DMS114 treated with DMSO at 0.1 percent for 48 hours (cell line): ENCODE data around the gene ACLY.
"Not testable (repeated sequence)": the region's sequence is repeated elsewhere in the genome, so short reads cannot be mapped to it uniquely, and the experiment has no call there.

Experiments
- DNase-seq: peaks from one replicate; lab custom pipeline; 2025; ENCODE audit not compliant: unreplicated experiment; lab: John Stamatoyannopoulos, UW

The ACLY gene

GRCh38 chr17:41873559-41874292, 45.0 kb downstream of the ACLY start:
- no peak for DNase-seq

DNA sequence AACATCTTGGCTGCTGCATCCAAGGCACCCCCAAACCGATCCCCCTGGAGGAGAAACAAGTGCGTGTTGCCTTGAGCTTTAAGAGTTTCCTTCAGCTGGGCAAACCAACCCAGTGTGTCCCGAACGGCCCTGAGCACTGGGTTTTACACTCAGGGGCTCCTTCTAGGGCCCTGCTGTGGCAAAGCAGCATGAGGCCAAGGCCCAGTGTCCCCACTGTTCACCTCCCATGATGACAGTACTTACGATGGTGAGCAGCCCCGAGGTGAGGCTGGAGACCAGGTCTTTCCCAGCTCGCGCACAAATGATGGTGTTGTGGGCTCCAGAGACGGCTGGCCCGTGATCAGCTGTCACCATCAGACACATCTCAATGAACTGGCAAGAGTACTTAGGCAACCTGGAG, 47.0 kb downstream of the ACLY start:
- no peak for DNase-seq

GRCh38 chr17:41870627-41871026, 48.1 kb downstream of the ACLY start:
- DNase-seq = no peak

DNA sequence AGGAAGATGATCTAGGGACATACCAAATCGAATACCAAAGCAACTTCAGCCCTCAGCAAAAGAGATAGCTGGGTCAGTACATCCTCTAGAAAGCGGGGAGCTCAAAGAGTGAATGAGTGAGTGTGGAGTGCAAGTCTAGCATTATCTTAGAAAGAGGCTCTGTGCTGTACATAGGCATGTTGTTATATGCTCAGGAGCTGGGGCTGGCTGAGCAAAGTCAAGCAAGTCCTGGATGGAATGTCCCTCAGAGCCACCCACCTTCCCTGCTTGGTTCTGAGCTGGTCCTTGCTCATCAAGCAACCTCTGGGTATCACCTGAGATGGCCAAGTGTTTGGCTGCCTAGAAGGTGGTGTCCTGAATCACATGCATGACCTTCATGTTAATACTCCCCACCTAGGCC, 48.7 kb downstream of the ACLY start:
- no peak for DNase-seq

DNA sequence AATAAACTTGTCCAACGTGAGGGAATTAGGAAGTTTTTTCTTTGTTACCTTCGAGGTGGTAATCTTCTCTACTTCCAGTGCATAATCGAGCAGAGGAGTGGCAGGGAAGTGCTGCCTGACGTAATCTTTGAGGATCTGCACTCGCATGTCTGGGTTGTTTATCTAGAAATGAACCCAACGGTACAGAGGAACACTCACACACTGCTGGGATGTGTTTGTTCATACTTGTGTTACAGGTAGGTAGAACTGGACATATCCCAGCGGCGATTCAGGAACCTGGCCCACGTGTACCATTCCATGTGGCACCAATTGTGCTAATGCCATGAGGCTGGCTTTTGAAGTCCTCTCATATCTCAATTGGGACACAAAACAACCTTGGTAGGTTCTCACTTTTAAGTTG, 49.3 kb downstream of the ACLY start:
- no peak for DNase-seq

DNA sequence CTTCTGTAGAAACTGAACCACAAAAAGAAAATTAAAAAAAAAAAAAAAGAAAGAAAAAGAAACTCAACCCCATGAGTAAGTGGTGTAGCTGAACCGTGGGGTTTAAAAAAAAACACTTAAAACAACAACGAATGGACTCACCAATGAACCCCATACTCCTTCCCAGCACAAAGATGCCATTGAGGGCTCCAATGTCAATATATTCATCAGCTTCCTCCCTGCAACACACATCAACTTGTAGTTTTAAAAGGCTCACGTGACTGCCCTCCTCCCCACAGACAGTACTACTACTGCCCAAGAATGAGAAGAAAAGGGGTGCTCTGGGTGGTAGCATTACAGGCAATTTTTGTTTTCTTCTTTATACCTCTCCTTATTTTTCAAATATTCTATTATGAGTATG, 50.2 kb downstream of the ACLY start:
- DNase-seq = no peak

GRCh38 chr17:41865596-41865893, 53.2 kb downstream of the ACLY start:
- DNase-seq = no peak

GRCh38 chr17:41864836-41865595, 53.7 kb downstream of the ACLY start, which contains the start of gene KLHL11:
KLHL11 (minus strand) TSS chr17:41865423; CDS start chr17:41865370, 53 bp downstream.
- peak; percentile 83 for DNase-seq

- DNase-seq = no peak
These were observed 54.3 kb downstream of the ACLY start for GRCh38 chr17:41864498-41864835.

GRCh38 chr17:41863074-41863848, 55.5 kb downstream of the ACLY start:
- DNase-seq = no peak

- no peak for DNase-seq
These were observed 58.4 kb downstream of the ACLY start for GRCh38 chr17:41860254-41860931.

GRCh38 chr17:41851382-41851781, 67.4 kb downstream of the ACLY start:
- not testable (repeated sequence) for DNase-seq

DNA sequence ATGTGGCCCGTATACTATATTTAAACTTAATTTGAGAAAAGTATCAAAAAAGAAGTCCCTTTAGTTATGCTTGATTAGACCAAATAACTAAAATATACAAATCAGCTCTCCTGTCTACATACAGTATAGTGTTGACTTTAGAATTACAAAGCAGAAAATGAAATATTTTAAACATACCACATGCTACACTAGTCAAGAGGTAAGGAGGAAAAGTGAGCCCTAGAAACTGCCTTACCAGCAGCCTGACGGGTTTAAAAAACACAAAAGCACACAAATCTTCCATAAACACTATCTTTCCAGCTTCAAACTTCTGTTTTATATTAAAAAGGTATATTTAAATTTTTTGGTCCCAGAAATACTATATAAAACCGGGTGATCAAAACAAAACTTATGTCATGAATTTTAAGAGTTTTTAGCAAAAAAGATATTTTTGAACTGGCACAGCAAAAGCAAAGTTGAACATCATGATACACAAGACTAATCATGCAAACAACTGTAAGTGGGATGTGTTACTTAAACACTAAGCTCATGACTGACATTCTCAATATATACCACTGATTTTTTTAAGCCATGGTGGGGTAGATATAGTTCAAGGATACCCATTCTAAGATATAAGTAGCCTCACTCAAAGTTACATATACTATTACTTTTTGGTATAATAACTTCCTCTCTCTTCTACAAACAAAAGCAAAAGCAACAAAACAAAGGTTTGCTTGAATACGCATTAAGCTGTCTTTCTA, 69.3 kb downstream of the ACLY start:
- DNase-seq = no peak

- no peak for DNase-seq
These were observed 70.0 kb downstream of the ACLY start for GRCh38 chr17:41848788-41849187.

DNA sequence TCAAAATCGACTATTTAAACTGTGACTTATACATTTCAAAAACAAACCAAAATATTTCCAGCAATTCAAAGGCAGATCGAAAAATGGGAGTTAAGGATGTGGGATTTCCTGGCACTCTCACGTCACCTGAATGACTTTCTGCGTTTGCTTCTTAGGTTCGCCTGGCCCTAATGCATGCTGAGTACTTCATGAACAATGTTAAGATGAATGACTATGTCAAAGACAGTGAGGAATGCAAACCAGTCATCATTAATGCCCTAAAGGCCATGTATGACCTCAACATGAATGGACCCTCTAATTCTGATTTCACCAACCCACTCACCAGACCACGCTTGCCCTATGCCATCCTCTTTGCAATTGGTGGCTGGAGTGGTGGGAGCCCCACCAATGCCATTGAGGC, 73.8 kb downstream of the ACLY start:
- DNase-seq = no peak

GRCh38 chr17:41840781-41841180, 78.0 kb downstream of the ACLY start:
- DNase-seq = not testable (repeated sequence)

GRCh38 chr17:41839448-41839847, 79.3 kb downstream of the ACLY start:
- not testable (repeated sequence) for DNase-seq

GRCh38 chr17:41837761-41838538, 80.8 kb downstream of the ACLY start, which contains the start of gene KLHL10:
KLHL10 (plus strand) TSS chr17:41837825; CDS start chr17:41837933, 108 bp downstream.
- no peak for DNase-seq

DNA sequence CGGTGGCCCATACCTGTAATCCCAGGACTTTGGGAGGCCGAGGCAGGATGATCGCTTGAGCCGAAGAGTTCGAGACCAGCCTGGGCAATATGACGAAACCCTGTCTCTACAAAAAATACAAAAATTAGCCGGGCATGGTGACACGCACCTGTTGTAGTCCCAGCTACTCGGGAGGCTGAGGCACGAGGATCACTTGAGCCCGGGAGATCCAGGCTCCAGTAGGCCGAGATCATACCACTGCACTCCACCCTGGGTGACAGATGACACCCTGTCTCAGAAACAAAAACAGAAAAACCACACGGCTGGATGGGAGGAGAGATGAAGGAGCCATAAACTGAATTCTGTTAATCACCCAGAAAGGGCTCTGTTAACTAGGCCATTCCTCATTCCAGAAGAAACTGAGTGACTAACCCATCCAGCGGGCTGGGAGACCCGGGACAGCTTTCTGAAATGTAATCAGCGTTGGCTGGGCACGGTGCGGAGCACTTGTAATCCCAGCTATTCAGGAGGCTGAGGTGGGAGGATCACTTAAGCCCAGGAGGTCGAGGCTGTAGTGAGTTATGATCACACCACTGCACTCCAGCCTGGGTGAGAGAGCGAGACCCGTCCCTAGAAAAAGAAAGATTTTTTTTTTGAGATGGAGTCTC, 82.1 kb downstream of the ACLY start:
- no peak for DNase-seq
